Left colon (tissue), 2 donors: ENCODE results near the gene RTKN. TPM values are rescaled to one million over a fixed set of nuclear protein-coding genes. Genes with fewer than 3 reads are reported as not detected.
A peak's percentile ranks its signal among the peaks of the same experiment; 100 is the strongest.
"Not testable (repeated sequence)": the region's sequence is repeated elsewhere in the genome, so short reads cannot be mapped to it uniquely, and the experiment has no call there.

ENCODE experiments used
- ATAC-seq: fragments of 200-7000 bp; cut with Tn5 transposase; one replicate; pipeline ENCODE4 v1.9.1; 2020; ENCODE audit warnings: mild to moderate bottlenecking, moderate library complexity
- DNase-seq, 2 donors: peaks; one replicate each; pipeline ENCODE4 v3.0.0-alpha.2; 2020
- intact Hi-C, 2 donors: fragments of 100-400 bp; cut with DNase I in 1 of 2; cut with micrococcal nuclease in 1 of 2; formaldehyde crosslinking; loops; one replicate each; pipeline versions ENCODE4 v1.11.2 to v1.14.0; 2022; cut with DNase I, micrococcal nuclease
- total RNA-seq, 2 donors: library from RNA; stranded (reverse); fragmentation: NEBNext Ultra II Directional; extraction: Animal tissue kit (Norgen Biotek cat#: 25700); gene quantifications; one replicate each; pipeline ENCODE4 v1.2.1, GENCODE V29; 2021
- donor health status: DM: no; HTN: no; CAD: no.
- donor health status: DM: yes; HTN: yes; CAD: no.

RTKN gene
- total RNA-seq, 2 donors from 2014 or later: 47.6 to 51.9 TPM

DNA sequence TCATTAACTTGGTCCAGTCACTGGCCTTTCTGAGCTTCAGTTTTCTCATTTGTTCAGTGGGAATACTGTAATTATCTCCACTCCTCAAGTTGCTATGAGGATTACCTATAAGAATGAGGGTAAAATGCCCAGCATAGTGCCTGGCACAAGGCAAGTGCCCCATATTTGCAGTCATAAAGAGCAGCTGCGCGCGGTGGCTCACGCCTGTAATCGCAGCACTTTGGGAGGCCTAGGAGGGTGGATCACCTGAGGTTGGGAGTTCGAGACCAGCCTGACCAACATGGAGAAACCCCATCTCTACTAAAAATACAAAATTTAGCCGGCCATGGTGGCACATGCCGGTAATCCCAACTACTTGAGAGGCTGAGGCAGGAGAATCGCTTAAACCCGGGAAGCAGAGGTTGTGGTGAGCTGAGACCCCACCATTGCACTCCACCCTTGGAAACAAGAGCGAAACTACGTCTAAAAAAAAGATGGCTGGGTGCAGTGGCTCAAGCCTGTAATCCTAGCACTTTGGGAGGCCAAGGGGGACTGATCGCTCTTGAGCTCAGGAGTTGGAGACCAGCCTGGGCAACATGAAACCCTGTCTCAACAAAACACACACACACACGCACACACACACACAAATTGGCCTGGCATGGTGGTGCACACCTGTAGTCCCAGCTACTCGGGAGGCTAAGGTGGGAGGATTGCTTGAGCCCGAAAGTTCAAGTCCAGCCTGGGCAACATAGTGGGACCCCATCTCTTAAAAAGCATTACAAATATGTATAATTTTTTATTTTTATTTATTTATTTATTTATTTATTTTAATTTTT, 953 bp upstream of the RTKN start:
- ATAC-seq, intact Hi-C loops: not testable (repeated sequence)
- peak in 1 of 2 donors; percentile 39 for DNase-seq

DNA sequence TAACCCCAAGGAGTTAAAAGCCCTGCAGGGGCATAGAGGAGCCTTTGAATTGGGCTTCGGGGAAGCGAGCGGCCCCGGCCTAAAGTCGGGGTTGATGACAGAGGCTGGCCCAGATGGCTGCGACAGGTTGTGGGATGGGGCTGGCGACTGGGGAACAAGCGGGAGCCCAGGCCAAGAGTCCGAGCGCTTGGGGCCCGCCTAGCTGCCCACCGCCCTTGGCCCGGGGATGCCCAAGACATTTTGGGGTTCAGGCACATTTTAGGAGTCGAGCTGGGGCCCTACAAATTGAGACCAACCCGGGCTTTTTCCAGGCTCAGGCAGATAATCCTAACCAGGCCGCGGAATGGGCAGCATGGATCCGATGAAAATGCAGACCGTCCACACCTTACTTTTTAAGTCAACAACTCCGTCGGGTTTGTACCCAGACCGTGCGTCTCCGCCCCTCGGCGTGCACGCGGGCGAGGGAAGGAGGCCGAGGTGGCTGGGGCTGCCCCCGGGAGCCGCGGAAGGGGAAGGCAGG, 507 bp downstream of the RTKN start:
- intact Hi-C loops: no loop called here
- ATAC-seq (peak; percentile 39), DNase-seq (no peak)

DNA sequence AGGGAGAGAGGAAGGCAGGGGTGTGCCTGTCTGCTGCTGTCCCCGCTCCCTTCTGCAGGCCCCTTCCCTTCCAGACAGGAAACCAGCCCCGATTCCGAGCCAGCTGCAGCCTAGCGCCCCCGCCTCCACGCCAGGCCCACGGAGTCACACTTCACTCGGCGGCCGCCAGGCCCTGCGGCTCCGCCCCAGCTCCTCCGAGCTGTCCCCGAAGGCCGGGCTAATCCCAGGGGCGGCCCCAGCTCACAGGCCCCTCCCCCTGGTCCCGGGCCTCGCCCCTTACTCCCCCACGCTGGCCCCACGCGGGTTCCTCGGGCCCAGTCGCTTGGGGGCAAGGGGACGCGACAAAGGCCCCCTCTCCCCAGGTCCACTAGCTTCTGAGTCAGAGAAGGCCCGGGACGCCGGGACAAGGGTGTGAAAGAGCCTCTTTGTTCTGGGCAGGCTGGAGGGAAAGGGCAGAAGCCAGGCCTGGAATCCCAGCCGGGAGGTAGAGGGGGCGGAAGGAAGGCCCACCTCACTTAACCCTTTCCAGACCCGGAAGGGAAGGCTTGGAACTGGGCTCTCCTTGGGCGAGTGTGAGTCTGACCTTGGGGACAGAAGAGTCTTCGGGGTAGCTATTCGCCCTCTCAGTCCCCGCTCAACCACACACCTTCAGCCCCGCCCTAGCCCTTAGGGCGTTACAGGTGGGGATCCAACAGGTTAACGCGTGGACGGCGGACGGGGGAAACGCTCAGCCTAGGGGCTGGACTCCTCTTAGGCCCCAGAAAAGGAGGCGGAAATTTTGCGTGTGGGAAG, 1.2 kb downstream of the RTKN start:
- peak; percentile 77 for ATAC-seq
- intact Hi-C loops: no loop called here

GRCh38 chr2:74439803-74440377, 1.8 kb downstream of the RTKN start:
- ATAC-seq (no peak), DNase-seq (peak; percentile 54 to 60)
- intact Hi-C loops: no loop called here

More for the DNA sequence above, 1.2 kb downstream of the RTKN start:
- DNase-seq: peak; percentile 88 to 90

DNA sequence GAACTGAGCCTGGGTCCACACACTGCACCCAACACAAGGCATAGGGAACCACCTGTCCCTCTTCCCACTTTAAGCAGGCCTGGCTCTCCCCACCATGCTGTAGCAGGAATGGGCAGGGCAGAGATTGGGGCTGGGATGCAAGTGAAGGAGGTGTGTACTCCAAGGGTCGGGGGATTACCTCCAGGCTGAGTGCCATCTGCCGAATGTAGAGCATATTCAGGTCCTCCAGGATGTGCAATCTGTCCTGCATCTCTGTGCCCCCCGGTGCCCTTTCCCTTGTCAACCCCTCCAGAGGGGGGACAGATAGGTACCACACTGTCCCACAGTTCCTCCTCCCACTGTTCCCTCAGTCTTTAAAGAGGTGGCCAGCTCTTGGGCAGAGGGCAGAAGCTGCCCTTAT, 2.4 kb downstream of the RTKN start:
- DNase-seq (peak in 1 of 2 donors; percentile 29), ATAC-seq (no peak)
- intact Hi-C loops: no loop called here

- ATAC-seq (no peak), DNase-seq (no peak)
- intact Hi-C loops: no loop called here
These were observed 3.5 kb downstream of the RTKN start for GRCh38 chr2:74438248-74438647.

DNA sequence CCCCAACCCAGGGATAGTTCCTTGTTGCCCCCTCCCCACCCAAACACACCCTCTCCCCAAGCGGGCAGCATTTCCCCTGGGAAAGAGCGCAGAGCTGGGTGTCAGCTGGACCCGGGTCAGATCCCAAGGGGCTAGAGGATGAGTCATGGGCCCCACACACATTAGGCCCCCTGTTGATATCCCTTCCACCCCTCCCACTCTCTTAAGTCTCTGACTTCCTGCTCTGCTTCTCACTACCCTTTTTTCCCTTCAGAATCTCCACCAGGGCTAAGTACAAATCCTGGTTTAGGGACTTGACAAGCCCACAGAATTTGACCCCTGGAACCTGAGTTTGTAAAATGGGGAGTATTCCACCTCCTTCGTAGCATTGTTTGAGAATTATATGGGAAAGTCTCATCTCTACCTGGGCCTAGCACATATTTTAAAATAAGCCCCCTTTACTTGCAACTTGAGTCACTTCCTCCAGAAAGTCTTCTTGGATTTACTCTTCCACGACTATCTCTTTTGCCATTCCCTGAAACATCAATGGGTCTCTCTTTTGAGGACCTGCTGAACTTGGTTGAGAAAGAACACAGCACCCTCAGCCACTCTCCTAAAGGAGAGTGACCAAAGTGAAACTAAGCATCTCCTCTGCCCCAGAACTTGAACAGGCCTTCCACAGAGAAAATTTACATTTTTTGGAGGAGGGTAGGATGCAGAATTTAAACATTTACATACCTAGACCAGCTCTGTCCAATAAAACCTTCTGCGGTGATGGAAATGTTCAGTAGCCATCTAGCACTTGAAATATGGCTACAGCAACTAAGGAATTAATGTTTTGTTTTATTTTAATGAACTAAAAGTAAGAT, 4.7 kb downstream of the RTKN start:
- ATAC-seq (no peak), DNase-seq (no peak)
- intact Hi-C loops: no loop called here

DNA sequence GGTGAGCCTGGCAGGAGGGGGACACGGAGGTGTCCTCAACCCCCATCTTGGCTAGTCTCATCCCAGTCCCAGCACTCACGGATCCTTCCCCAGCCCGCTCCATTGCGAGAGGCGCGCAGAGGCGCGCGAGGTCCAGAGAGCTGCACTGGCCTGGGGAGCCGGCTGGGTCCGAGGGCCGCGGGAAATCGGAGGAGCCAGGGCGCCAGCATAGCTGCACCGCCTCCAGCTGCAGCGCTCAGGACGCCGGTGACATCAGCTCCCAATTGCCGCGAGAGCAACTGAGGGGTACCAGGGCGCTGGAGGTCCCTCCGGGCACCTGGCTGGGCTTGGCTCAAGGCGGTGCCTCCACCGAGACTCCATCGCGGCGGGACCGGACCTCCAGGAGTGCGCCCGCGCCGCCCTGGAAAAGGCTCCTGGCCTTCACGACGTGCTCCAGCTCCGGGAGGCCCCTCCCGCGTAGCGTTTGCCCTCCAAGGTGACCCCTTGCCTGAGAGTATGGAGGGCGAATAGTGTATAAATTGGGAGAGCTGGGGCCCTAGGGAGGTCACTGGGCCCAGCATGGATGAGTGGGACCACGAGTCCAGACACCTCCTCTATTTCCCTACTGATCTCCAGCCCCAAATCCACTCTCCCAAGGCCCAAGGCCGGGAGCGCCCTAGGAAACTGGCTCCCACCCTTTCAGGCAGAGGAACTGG, 5.5 kb downstream of the RTKN start:
- no peak for DNase-seq
- ATAC-seq: no peak
- intact Hi-C loops: no loop called here

GRCh38 chr2:74430502-74430901, 11.2 kb downstream of the RTKN start:
- ATAC-seq (no peak), DNase-seq (no peak)
- intact Hi-C loops: no loop called here

DNA sequence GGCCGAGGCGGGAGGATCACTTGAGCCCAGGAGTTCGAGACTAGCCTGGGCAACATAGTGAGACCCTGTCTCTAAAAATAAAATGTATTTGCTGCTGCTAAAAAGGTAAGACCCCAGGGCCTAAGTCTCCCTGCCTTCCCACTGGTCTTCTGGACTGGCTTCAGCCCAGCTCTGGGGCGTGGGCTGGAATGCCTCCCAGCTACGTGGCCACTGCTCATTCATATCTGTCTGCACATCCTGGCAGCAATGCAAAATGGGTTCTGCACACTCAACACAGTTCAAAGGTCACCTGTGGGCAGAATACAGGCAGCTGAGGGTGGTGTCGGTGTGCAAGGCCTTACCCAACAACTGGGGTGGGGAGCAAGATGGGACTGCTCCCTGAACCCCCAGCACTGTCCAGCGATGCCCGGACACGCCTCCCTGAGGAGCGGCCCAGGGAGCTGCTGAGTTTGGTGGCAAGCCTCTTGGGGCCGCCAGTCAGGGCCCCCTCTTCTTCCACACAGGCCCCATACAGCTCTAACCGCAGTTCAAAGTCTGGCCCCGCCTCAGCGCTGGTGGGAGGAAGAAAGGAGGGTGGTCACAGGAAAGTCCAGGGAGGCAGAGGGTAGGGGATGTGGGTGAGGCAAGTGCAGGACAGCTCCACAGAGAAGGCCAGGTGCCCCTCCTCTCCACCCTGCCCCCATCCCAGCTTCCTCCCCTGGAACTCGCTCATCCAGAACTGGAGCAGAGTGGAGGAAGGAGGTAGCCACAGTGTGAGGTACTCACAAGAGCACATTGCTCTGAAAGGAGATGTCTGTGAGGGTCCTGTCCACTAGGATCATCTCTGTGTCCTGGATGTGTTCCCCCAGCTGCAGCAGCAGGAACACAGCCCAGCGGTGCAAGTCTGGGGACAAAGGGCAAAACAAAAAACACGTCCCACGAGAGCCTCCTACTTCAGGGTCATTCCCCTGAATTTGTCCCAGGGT, 12.0 kb downstream of the RTKN start:
- intact Hi-C loops: no loop called here
- DNase-seq (peak; percentile 59 to 76), ATAC-seq (peak; percentile 81)

DNA sequence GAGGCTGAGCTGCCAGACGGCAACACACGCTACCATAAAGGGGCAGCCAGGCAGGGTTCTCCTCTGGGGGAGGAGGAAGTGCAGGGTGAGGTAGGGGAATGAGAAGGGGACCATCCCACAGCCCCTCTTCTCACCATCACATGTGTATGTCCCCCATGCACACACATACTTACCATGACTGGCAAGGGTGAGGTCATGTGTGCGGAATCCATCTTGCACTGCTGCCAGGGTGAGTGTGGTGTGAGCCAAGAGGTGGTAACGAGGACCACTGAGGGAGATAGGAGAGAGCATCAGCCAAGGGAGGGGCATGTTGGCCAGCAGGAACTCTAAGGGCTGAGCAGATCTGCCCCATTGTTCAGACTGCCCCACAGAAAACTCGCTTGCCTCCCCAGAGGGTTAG, 13.1 kb downstream of the RTKN start:
- DNase-seq: no peak
- intact Hi-C loops: no loop called here
- ATAC-seq: no peak

DNA sequence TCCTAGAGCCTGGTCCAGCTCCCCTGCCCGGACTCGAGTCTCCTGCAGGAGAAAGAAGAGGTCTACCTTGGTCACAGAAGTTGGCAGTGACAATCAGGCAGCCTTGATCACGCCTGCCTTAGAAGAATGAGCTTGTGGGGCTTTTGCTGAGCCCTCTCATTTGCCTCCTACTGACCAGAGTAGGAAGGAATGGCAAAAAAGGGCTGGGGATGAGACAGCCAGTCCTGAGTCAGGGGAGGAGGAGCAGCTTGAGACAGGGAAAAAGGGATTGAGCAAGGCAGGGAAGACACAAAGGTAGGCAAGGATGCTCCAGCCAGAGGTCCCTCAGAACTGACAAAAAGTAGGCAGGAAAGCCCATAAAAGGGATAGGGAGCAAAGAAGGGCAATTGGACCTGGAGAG, 14.2 kb downstream of the RTKN start:
- intact Hi-C loops: no loop called here
- no peak for ATAC-seq
- DNase-seq: no peak

- DNase-seq (no peak), ATAC-seq (no peak)
- intact Hi-C loops: no loop called here
These were observed 15.5 kb downstream of the RTKN start for GRCh38 chr2:74426181-74426758.

- no peak for DNase-seq
These were observed 16.2 kb downstream of the RTKN start for GRCh38 chr2:74425523-74425922.

GRCh38 chr2:74424995-74425406, 16.7 kb downstream of the RTKN start:
- no peak for DNase-seq
- no peak for ATAC-seq
- intact Hi-C loops: no loop called here

More at GRCh38 chr2:74425523-74425922, 16.2 kb downstream of the RTKN start:
- ATAC-seq: no peak
- intact Hi-C loops: no loop called here

DNA sequence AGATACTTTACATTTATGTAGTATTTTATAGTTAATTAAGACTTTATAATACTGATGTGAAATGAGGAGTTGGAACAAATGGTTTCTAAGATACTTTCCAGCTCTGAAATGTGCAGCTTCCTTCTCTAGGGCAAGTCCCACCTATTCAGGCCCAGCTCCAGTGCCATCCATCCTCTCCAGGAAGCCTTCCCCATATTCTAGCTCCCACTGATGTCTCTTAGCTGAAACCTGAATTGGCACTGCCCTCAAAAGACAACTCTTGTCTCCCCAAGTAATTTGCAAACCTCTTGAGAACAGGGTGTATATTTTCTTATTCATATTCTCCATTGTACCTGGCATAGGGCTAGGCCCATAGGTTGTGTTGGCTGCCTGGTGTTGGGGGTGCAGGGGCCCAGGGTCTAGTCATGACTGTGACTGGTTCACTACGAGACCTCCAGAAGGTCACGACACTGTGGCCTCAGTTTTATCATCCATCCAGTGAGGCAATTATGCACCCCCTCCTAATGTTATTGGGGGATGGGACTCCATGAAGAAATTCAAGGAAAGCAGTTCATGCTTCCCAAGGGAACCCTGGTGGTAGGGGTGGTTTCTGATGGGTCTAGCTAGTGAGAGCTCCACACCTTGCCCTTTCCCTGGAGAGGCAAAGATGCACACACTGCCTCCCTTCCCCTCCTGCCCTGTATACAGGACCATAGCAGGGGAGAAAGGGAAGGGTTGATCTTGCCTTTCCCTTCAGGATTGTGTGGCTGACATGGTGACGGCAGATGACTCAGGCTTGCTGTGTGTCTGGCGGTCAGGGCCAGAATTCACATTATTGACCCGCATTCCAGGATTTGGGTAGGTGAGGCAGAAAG, 17.4 kb downstream of the RTKN start:
- intact Hi-C loops: no loop called here
- DNase-seq (no peak), ATAC-seq (no peak)
